ENCODE measurements around the gene C19orf18. TPM values are rescaled to one million over a fixed set of nuclear protein-coding genes. Genes with fewer than 3 reads are reported as not detected.
A peak's percentile ranks its signal among the peaks of the same experiment; 100 is the strongest.

Gene C19orf18
- total and polyA plus RNA-seq, 11 donors = 0.40 to 4.5 (median 2.3) TPM

DNA sequence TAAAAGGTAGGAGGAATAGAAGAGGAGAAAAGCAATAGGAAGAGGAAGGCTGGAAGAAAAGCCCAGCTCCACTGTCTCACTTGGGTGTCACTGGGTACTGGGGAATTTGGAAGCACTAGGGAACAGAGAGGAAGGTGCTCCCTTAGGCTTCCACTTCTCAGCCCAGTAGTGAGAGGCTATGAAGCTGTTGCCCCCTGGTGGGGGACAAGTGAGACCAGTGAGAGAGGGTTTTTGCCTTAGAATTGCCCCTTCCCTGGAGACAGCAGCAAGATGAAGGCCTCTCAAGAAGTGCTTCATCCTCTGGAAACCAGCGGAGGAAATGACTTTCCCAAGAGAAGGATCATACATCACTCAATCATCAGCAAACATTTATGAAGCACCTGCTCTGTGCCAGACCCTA, 33.0 kb upstream of the C19orf18 start:
- 92 to 100% (median 95%) methylated on average over 1 of the region's 1 CpG for WGBS, 4 donors
- DNase-seq = no peak
- peaks cover 0 to 91% (median 44%) of the 10 kb centered on the region in 12 donors for H3K9me3 ChIP-seq
- intact Hi-C loops (cut with DNase I) = loop anchor here in 1 of 10 donors (10.0 kb wide), 1 partner anchor 422 kb away; the partner anchor contains the start of gene ZIK1
- H3K27ac ChIP-seq = no peak overlapping the region
- H3K4me1 ChIP-seq = peaks cover 0 to 32% (median 16%) of the 10 kb centered on the region in 12 donors
- no peak for ATAC-seq
- H3K27me3 ChIP-seq = no peaks in the 10 kb centered on the region
- peaks cover 0 to 35% (median 23%) of the 10 kb centered on the region in 9 donors for H3K36me3 ChIP-seq
- no peak overlapping the region for H3K4me3 ChIP-seq
- no peak for TF ChIP-seq POLR2A (IDR thresholded peaks at IDR 0.05)
- TF ChIP-seq, protein P1, sequence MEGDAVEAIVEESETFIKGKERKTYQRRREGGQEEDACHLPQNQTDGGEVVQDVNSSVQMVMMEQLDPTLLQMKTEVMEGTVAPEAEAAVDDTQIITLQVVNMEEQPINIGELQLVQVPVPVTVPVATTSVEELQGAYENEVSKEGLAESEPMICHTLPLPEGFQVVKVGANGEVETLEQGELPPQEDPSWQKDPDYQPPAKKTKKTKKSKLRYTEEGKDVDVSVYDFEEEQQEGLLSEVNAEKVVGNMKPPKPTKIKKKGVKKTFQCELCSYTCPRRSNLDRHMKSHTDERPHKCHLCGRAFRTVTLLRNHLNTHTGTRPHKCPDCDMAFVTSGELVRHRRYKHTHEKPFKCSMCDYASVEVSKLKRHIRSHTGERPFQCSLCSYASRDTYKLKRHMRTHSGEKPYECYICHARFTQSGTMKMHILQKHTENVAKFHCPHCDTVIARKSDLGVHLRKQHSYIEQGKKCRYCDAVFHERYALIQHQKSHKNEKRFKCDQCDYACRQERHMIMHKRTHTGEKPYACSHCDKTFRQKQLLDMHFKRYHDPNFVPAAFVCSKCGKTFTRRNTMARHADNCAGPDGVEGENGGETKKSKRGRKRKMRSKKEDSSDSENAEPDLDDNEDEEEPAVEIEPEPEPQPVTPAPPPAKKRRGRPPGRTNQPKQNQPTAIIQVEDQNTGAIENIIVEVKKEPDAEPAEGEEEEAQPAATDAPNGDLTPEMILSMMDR (IDR thresholded peaks at IDR 0.05) = peak in 3 of 12 donors; percentile 24 to 27 (median 25)

DNA sequence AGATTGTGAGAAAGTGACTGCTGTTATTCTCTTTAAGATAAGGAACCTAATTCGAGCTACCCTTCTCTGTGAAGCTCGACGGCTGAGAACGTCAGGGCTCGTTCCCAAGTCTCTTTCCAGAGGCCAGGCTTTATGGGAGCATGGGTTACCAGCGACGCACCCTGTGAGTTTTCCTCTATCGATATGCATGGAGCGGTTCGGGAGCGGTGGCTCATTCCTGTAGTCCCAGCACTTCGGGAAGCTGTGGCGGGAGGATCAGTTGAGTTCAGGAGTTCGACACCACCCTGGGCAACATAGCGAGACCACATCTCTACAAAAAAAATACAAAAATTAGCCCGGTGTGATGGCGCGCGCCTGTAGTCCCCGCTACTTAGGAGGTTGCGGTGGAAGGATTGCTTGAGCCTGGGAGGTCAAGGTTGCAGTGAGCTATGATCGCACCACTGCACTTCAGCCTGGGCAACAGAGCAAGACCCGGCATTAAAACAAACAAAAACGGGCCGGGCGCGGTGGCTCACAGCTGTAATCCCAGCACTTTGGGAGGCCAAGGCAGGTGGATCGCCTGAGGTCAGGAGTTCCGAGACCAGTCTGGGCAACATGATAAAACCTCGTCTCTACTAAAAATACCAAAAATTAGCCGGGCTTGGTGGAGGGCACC, 29.0 kb upstream of the C19orf18 start:
- intact Hi-C loops (cut with DNase I) = loop anchor here in 1 of 10 donors (2.0 to 10.0 kb wide), 2 partner anchors 56 to 418 kb away; partner anchors contain the start of genes ZIK1 and ZNF256
- Histone ChIP-seq H3K27me3 (no peaks in the 10 kb centered on the region), H3K9me3 (peaks cover 0 to 78% (median 29%) of the 10 kb centered on the region in 12 donors), H3K4me3 (peak overlapping the region; percentile 61 to 100 (median 88)), H3K36me3 (peaks cover 4 to 61% (median 47%) of the 10 kb centered on the region in 9 donors), H3K27ac (peak overlapping the region; percentile 85 to 99 (median 93)), H3K4me1 (peaks cover 0 to 37% (median 24%) of the 10 kb centered on the region in 12 donors)
- ATAC-seq (peak in 3 of 4 donors; percentile 9 to 32 (median 25)), DNase-seq (no peak)
- TF ChIP-seq, protein P1 (IDR thresholded peaks at IDR 0.05) = no peak
- no peak for TF ChIP-seq POLR2A (IDR thresholded peaks at IDR 0.05)
- WGBS, 4 donors = 15 to 26% (median 23%) methylated on average over 31 of the region's 31 CpGs

DNA sequence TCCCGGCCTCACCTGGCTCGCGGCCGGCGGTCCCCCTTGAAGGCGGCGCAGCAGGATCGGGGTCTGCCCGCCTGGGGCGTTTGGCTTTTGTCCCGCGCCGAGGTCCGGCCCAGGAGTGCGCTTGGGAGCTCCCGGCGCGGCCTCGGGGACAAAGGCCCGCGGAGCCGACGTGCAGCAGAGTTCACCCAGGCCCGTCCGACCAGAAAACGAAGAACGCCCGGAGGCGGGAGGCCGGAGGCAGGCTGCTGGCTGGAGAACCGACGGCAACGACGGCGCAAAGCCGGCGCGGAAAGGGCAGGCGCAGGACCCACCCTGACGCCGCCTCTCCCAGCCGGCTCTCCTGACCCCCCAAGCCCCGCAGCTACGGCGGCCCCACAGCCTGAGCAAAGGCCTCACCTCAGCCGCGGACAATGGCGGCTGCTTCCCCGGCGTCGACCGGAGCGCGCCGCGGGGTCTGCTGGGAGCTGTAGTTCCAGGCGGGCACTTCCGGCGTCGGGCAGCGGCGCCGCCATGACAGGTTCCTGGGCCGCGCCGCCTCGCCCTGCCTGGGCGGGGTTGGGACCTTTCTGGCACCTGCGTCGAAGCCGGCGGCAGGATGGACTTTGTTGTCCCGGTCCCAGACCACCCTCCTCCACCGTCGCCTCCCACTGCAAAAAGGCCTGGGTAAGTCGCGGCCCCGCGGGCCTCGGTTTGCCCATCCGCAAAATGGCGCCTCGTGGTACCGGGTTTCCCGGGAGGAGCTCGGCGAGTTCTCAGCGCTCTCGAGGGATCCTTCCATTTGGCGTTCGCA, 28.2 kb upstream of the C19orf18 start, which contains the start of gene ZNF606:
TSS of gene ZNF606 (minus strand) at position 437 of the 790 bp plus-strand sequence. CDS start 1,501 bp downstream, outside the sequence.
- ATAC-seq (peak; percentile 97 to 99 (median 98)), DNase-seq (peak; percentile 91 to 95 (median 93))
- intact Hi-C loops (cut with DNase I) = loop anchor here in 2 of 10 donors (1.0 to 10.0 kb wide), 3 partner anchors 56 to 418 kb away; partner anchors contain the start of genes ZIK1 (in 1 of the 2), ZNF135 (in 1 of the 2) and ZNF256 (in 1 of the 2)
- Histone ChIP-seq H3K27me3 (no peaks in the 10 kb centered on the region), H3K4me1 (peaks cover 0 to 37% (median 24%) of the 10 kb centered on the region in 12 donors), H3K36me3 (peaks cover 4 to 67% (median 54%) of the 10 kb centered on the region in 9 donors), H3K9me3 (peaks cover 0 to 78% (median 27%) of the 10 kb centered on the region in 12 donors), H3K4me3 (peak within 1 kb of the TSS; percentile 61 to 100 (median 88)), H3K27ac (peak within 1 kb of the TSS; percentile 85 to 99 (median 93))
- 0 to 1% (median 0%) methylated on average over 41 to 91 of the region's 91 CpGs for WGBS, 4 donors
- TF ChIP-seq, protein P1 (IDR thresholded peaks at IDR 0.05) = no peak
- peak in 1 of 2 donors; percentile 83 for TF ChIP-seq POLR2A (IDR thresholded peaks at IDR 0.05)
